Lower lobe of right lung (tissue), 2 donors: ENCODE results near the gene PBX1. TPM values are rescaled to one million over a fixed set of nuclear protein-coding genes. Genes with fewer than 3 reads are reported as not detected.

Experiments
- ATAC-seq, 2 donors: fragments of 200-7000 bp; cut with Tn5 transposase; one replicate each; pipeline ENCODE4 v1.9.1; 2020 to 2022; ENCODE audit warnings: mild to moderate bottlenecking in 2 of 2, moderate library complexity in 2 of 2
- DNase-seq: peaks from one replicate; pipeline ENCODE4 v3.0.0-alpha.2; 2020
- H3K27ac ChIP-seq: fragments of 200-600 bp; one replicate; pipeline ENCODE4 v1.8.0; 2022
- H3K27me3 ChIP-seq: fragments of 200-600 bp; one replicate; pipeline ENCODE4 v1.8.0; 2022; ENCODE audit warnings: low read depth
- H3K36me3 ChIP-seq: fragments of 200-600 bp; one replicate; pipeline ENCODE4 v1.8.0; 2022; ENCODE audit warnings: mild to moderate bottlenecking
- H3K4me1 ChIP-seq: fragments of 200-600 bp; one replicate; pipeline ENCODE4 v1.8.0; 2022
- H3K4me3 ChIP-seq: fragments of 200-600 bp; one replicate; pipeline ENCODE4 v1.8.0; 2022; ENCODE audit warnings: mild to moderate bottlenecking
- H3K9me3 ChIP-seq: fragments of 200-600 bp; one replicate; pipeline ENCODE4 v1.8.0; 2022
- CTCF ChIP-seq: fragments of 200-600 bp; IDR thresholded peaks from one replicate; pipeline ENCODE4 v1.8.0; 2022; ENCODE audit warnings: antibody characterized with exemption, mild to moderate bottlenecking
- intact Hi-C: fragments of 100-400 bp; cut with DNase I; formaldehyde crosslinking; loops from one replicate; pipeline ENCODE4 v1.11.0; 2022
- total RNA-seq: library from RNA; stranded (reverse); fragmentation: NEBNext Ultra II Directional; extraction: Animal tissue kit (Norgen Biotek cat#: 25700); gene quantifications from one replicate; pipeline ENCODE4 v1.2.1, GENCODE V29; 2021
- donor health status: DM: no; HTN: yes; CAD: no; lungs with severe emphysema.

PBX1 gene
- total RNA-seq, 1 donor from 2014 or later = 58.1 TPM

- TF ChIP-seq CTCF = no peak
- Histone ChIP-seq H3K4me3 (no peak overlapping the region), H3K4me1 (no peaks in the 10 kb centered on the region), H3K36me3 (no peaks in the 10 kb centered on the region), H3K9me3 (no peaks in the 10 kb centered on the region), H3K27me3 (no peaks in the 10 kb centered on the region), H3K27ac (no peak overlapping the region)
- DNase-seq (no peak), ATAC-seq (no peak)
- intact Hi-C loops = no loop called here
These were observed 306.4 kb downstream of the PBX1 start for GRCh38 chr1:164865385-164865784.

GRCh38 chr1:164867590-164867989, 308.6 kb downstream of the PBX1 start:
- Histone ChIP-seq H3K27me3 (no peaks in the 10 kb centered on the region), H3K4me1 (no peaks in the 10 kb centered on the region), H3K4me3 (no peak overlapping the region), H3K36me3 (no peaks in the 10 kb centered on the region), H3K27ac (no peak overlapping the region), H3K9me3 (no peaks in the 10 kb centered on the region)
- DNase-seq = no peak
- no peak for ATAC-seq
- TF ChIP-seq CTCF = no peak
- intact Hi-C loops = no loop called here

- no peak overlapping the region for H3K27ac ChIP-seq
- no peaks in the 10 kb centered on the region for H3K27me3 ChIP-seq
- H3K4me1 ChIP-seq = no peaks in the 10 kb centered on the region
- no peak for DNase-seq
- H3K36me3 ChIP-seq = no peaks in the 10 kb centered on the region
- TF ChIP-seq CTCF = no peak
- ATAC-seq = no peak
- H3K4me3 ChIP-seq = no peak overlapping the region
- H3K9me3 ChIP-seq = no peaks in the 10 kb centered on the region
- intact Hi-C loops = no loop called here
These were observed 310.0 kb downstream of the PBX1 start for GRCh38 chr1:164868990-164869389.

- no peak for ATAC-seq
- H3K4me3 ChIP-seq = no peak overlapping the region
- TF ChIP-seq CTCF = no peak
- DNase-seq = no peak
- no peak overlapping the region for H3K27ac ChIP-seq
- H3K4me1 ChIP-seq = no peaks in the 10 kb centered on the region
- no peaks in the 10 kb centered on the region for H3K27me3 ChIP-seq
- intact Hi-C loops = no loop called here
- no peaks in the 10 kb centered on the region for H3K9me3 ChIP-seq
- H3K36me3 ChIP-seq = no peaks in the 10 kb centered on the region
These were observed 316.5 kb downstream of the PBX1 start for GRCh38 chr1:164875518-164875917.

GRCh38 chr1:164876398-164877116, 317.6 kb downstream of the PBX1 start:
- ATAC-seq (no peak), DNase-seq (no peak)
- H3K9me3 ChIP-seq = no peaks in the 10 kb centered on the region
- H3K36me3 ChIP-seq = no peaks in the 10 kb centered on the region
- H3K4me3 ChIP-seq = no peak overlapping the region
- TF ChIP-seq CTCF = no peak
- no peak overlapping the region for H3K27ac ChIP-seq
- intact Hi-C loops = no loop called here
- no peaks in the 10 kb centered on the region for H3K4me1 ChIP-seq
- no peaks in the 10 kb centered on the region for H3K27me3 ChIP-seq
